WTC11 (cell line): ENCODE data around the gene SFXN1. TPM values are rescaled to one million over a fixed set of nuclear protein-coding genes. Genes with fewer than 3 reads are reported as not detected.
"Not testable (repeated sequence)": the region's sequence is repeated elsewhere in the genome, so short reads cannot be mapped to it uniquely, and the experiment has no call there.

Source experiments
- ATAC-seq: fragments of 200-7000 bp; cut with Tn5 transposase; 2 replicates; pipeline ENCODE4 v1.10.0; 2021; ENCODE audit warnings: mild to moderate bottlenecking, moderate library complexity
- CTCF ChIA-PET: fragments of 300-600 bp; sonication (Branson Sonifier 250); formaldehyde crosslinking; loops from one replicate; lab custom pipeline; 2021; ENCODE audit warnings: antibody characterized with exemption; lab: Charles Lee
- POLR2A ChIA-PET: fragments of 350-600 bp; sonication (Branson Sonifier 250); formaldehyde crosslinking; loops from one replicate; lab custom pipeline; 2021; ENCODE audit warnings: antibody characterized with exemption; lab: Charles Lee
- DNase-seq: peaks from one replicate; pipeline ENCODE4 v3.0.0; 2021; ENCODE audit warnings: low spot score
- H3K27ac Mint-ChIP-seq: 2 replicates; pipeline ENCODE4 v1.8.0; 2021; ENCODE audit warnings: mixed read lengths
- H3K27me3 Mint-ChIP-seq: 2 replicates; pipeline ENCODE4 v1.8.0; 2021; ENCODE audit warnings: low read depth, mild to moderate bottlenecking, moderate library complexity, mixed read lengths
- H3K36me3 Mint-ChIP-seq: 2 replicates; pipeline ENCODE4 v1.8.0; 2021; ENCODE audit warnings: mixed read lengths
- H3K4me1 Mint-ChIP-seq: 2 replicates; pipeline ENCODE4 v1.8.0; 2022; ENCODE audit warnings: mixed read lengths
- H3K4me3 Mint-ChIP-seq: 2 replicates; pipeline ENCODE4 v1.8.0; 2021; ENCODE audit warnings: mild to moderate bottlenecking, moderate library complexity, mixed read lengths
- H3K9me3 Mint-ChIP-seq: 2 replicates; pipeline ENCODE4 v1.8.0; 2021; ENCODE audit warnings: mixed read lengths
- CBFB ChIP-seq: sonication (generic); formaldehyde crosslinking; IDR thresholded peaks from 2 replicates; pipeline ENCODE4 v1.8.1; 2022; ENCODE audit warnings: mild to moderate bottlenecking, low read depth, missing genetic modification reagents
- E2F1 ChIP-seq: sonication (generic); formaldehyde crosslinking; IDR thresholded peaks from 2 replicates; pipeline ENCODE4 v1.8.0; 2022; ENCODE audit warnings: mild to moderate bottlenecking, missing genetic modification reagents
- E2F4 ChIP-seq: sonication (generic); formaldehyde crosslinking; IDR thresholded peaks from 2 replicates; pipeline ENCODE4 v1.8.1; 2022; ENCODE audit warnings: low read depth, mild to moderate bottlenecking, moderate library complexity, missing genetic modification reagents, borderline replicate concordance
- FOXP1 ChIP-seq: sonication (generic); formaldehyde crosslinking; IDR thresholded peaks from 2 replicates; pipeline ENCODE4 v1.8.0; 2022; ENCODE audit warnings: missing genetic modification reagents, mild to moderate bottlenecking, moderate library complexity, borderline replicate concordance
- NFYB ChIP-seq: sonication (generic); formaldehyde crosslinking; conservative IDR thresholded peaks from 2 replicates; pipeline ENCODE4 v1.8.0; 2022; ENCODE audit warnings: low read depth, missing genetic modification reagents
- NR1H2 ChIP-seq: sonication (generic); formaldehyde crosslinking; IDR thresholded peaks from 2 replicates; pipeline ENCODE4 v1.9.0; 2021; ENCODE audit warnings: mild to moderate bottlenecking, moderate library complexity, missing genetic modification reagents
- RELA ChIP-seq: sonication (generic); formaldehyde crosslinking; IDR thresholded peaks from 2 replicates; pipeline ENCODE4 v1.8.1; 2022; ENCODE audit warnings: missing genetic modification reagents, mild to moderate bottlenecking, borderline replicate concordance
- TP53 ChIP-seq: sonication (generic); formaldehyde crosslinking; IDR thresholded peaks from 2 replicates; pipeline ENCODE4 v1.8.1; 2023; ENCODE audit warnings: mild to moderate bottlenecking, missing genetic modification reagents
- ZBTB21 ChIP-seq: sonication (generic); formaldehyde crosslinking; IDR thresholded peaks from 2 replicates; pipeline ENCODE4 v1.8.1; 2023; ENCODE audit warnings: mild to moderate bottlenecking, missing genetic modification reagents, borderline replicate concordance
- ZNF219 ChIP-seq: sonication (generic); formaldehyde crosslinking; IDR thresholded peaks from 2 replicates; pipeline ENCODE4 v1.8.0; 2023; ENCODE audit warnings: missing genetic modification reagents, mild to moderate bottlenecking, borderline replicate concordance
- ZNF423 ChIP-seq: fragments of 250-450 bp; sonication (Bioruptor Pico); IDR thresholded peaks from 2 replicates; pipeline ENCODE4 v2.1.2; 2022; ENCODE audit warnings: mild to moderate bottlenecking, moderate library complexity
- total RNA-seq: library from RNA; stranded (reverse); gene quantifications from 3 replicates; pipeline ENCODE4 v1.2.3, GENCODE V29; 2021
- TF ChIP-seq, protein P1 (sequence below): sonication (generic); formaldehyde crosslinking; conservative IDR thresholded peaks from 2 replicates; pipeline ENCODE4 v1.8.1; 2022; ENCODE audit warnings: mild to moderate bottlenecking, missing genetic modification reagents
- TF ChIP-seq, protein P2 (sequence below): fragments of 250-450 bp; sonication (Bioruptor Pico); IDR thresholded peaks from 2 replicates; pipeline ENCODE4 v1.9.0; 2021; ENCODE audit warnings: mild to moderate bottlenecking
- TF ChIP-seq, protein P3 (sequence below): sonication (generic); formaldehyde crosslinking; IDR thresholded peaks from 2 replicates; pipeline ENCODE4 v1.8.0; 2023; ENCODE audit warnings: missing genetic modification reagents

Gene SFXN1
- total RNA-seq, 1 experiment from 2014 or later = 82.9 TPM

DNA sequence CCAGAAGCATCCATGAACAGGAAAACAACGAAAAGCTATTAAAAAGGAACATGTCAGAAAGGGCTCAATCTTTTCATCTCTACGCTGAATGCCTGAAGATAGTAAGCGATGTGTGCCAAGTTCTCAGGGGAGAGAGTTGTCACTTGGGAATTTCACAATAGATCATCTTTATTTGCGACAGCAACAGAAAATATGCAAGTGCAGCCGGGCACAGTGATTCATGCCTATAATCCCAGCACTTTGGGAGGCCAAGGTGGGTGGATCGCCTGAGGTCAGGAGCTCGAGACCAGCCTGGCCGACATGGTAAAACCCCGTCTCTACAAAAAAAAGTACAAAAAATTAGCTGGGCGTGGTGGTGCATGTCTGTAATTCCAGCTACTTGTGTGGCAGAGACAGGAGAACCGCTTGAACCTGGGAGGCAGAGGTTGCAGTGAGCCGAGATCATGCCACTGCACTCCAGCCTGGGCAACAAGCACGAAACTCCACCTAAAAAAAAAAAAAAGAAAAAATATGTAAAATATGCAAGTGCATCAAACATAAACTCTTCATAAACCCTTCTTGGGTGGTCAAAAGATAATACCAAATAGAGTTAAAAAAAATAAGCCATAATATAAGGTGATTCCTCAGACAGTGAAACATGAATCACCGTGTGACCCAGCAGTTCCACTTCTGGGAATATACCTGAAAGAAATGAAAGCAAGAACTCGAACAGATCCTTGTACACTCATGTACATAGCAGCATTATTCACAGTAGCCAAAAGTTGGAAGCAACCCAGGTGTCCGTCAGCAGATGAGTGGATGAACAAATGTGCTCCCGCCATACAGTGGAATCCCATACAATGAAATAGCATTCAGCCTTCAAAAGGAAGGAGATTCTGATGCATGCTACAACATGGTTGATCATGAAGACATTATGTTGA is 16.2 kb downstream of the SFXN1 start (continued):
- no peak for TF ChIP-seq E2F1 (CRISPR knock-in tag)
- no peak for TF ChIP-seq ZNF219 (CRISPR knock-in tag)
- no peak for TF ChIP-seq CBFB (CRISPR knock-in tag)
- TF ChIP-seq, protein P1, sequence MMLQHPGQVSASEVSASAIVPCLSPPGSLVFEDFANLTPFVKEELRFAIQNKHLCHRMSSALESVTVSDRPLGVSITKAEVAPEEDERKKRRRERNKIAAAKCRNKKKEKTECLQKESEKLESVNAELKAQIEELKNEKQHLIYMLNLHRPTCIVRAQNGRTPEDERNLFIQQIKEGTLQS (CRISPR knock-in tag) = no peak
- TF ChIP-seq, protein P2, sequence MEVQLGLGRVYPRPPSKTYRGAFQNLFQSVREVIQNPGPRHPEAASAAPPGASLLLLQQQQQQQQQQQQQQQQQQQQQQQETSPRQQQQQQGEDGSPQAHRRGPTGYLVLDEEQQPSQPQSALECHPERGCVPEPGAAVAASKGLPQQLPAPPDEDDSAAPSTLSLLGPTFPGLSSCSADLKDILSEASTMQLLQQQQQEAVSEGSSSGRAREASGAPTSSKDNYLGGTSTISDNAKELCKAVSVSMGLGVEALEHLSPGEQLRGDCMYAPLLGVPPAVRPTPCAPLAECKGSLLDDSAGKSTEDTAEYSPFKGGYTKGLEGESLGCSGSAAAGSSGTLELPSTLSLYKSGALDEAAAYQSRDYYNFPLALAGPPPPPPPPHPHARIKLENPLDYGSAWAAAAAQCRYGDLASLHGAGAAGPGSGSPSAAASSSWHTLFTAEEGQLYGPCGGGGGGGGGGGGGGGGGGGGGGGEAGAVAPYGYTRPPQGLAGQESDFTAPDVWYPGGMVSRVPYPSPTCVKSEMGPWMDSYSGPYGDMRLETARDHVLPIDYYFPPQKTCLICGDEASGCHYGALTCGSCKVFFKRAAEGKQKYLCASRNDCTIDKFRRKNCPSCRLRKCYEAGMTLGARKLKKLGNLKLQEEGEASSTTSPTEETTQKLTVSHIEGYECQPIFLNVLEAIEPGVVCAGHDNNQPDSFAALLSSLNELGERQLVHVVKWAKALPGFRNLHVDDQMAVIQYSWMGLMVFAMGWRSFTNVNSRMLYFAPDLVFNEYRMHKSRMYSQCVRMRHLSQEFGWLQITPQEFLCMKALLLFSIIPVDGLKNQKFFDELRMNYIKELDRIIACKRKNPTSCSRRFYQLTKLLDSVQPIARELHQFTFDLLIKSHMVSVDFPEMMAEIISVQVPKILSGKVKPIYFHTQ (CRISPR knock-in tag) = no peak
- no peak for TF ChIP-seq ZBTB21 (CRISPR knock-in tag)
- TF ChIP-seq, protein P3, sequence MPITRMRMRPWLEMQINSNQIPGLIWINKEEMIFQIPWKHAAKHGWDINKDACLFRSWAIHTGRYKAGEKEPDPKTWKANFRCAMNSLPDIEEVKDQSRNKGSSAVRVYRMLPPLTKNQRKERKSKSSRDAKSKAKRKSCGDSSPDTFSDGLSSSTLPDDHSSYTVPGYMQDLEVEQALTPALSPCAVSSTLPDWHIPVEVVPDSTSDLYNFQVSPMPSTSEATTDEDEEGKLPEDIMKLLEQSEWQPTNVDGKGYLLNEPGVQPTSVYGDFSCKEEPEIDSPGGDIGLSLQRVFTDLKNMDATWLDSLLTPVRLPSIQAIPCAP (CRISPR knock-in tag) = no peak
- no peak for TF ChIP-seq FOXP1 (CRISPR knock-in tag)

- Mint-ChIP-seq H3K4me1 (peaks cover 26% of the 10 kb centered on the region), H3K27me3 (no peaks in the 10 kb centered on the region), H3K27ac (peak overlapping the region; percentile 78), H3K9me3 (no peaks in the 10 kb centered on the region), H3K4me3 (peak overlapping the region; percentile 21), H3K36me3 (peaks cover 49% of the 10 kb centered on the region)
- POLR2A ChIA-PET = no interaction called here
- CTCF ChIA-PET = interaction anchor here (1.3 kb wide), 1 partner anchor 32 kb away, joined by 3 read pairs; no protein-coding TSS in a partner anchor
- no peak for TF ChIP-seq E2F4
- 0 out of 2 replicates have a peak, but pooled peaks have one; percentile 18 for TF ChIP-seq ZNF423 (CRISPR knock-in tag)
- no peak for TF ChIP-seq RELA (CRISPR knock-in tag)
- TF ChIP-seq NFYB = no peak
- no peak for TF ChIP-seq NR1H2 (CRISPR knock-in tag)
- no peak for TF ChIP-seq TP53 (CRISPR knock-in tag)
- no peak for DNase-seq
- ATAC-seq = peak; percentile 76
These were observed 23.4 kb downstream of the SFXN1 start for GRCh38 chr5:175501759-175502158.

- DNase-seq = not testable (repeated sequence)
These were observed 29.3 kb downstream of the SFXN1 start for GRCh38 chr5:175507671-175508070.

More at GRCh38 chr5:175507671-175508070, 29.3 kb downstream of the SFXN1 start:
- not testable (repeated sequence) for H3K27ac Mint-ChIP-seq, ATAC-seq, H3K4me3 Mint-ChIP-seq, H3K27me3 Mint-ChIP-seq, H3K9me3 Mint-ChIP-seq, H3K4me1 Mint-ChIP-seq
- ChIA-PET POLR2A (interaction anchor here (0.6 kb wide), 1 partner anchor 10 kb away, joined by 8 read pairs; no protein-coding TSS in a partner anchor), CTCF (interaction anchor here (1.1 to 2.1 kb wide), 3 partner anchors 26 to 222 kb away, joined by 3 to 5 read pairs (median 3); no protein-coding TSS in a partner anchor)
- H3K36me3 Mint-ChIP-seq = peaks cover 66% of the 10 kb centered on the region
